HepG2 (cell line): ENCODE results near the gene PIP4K2C. TPM values are rescaled to one million over a fixed set of nuclear protein-coding genes. Genes with fewer than 3 reads are reported as not detected.

Experiments
- HMGXB4 ChIP-seq, 2 experiments: sonication (generic) in 1 of 2; formaldehyde crosslinking in 1 of 2; IDR thresholded peaks; 2 replicates each; pipeline versions ENCODE4 v1.4.0 to v1.6.1; 2018 to 2020; ENCODE audit warnings: missing genetic modification reagents in 2 of 2, borderline replicate concordance in 1 of 2, low read depth in 1 of 2, mild to moderate bottlenecking in 1 of 2, missing biosample characterization in 1 of 2
- HNF4G ChIP-seq, 2 experiments: sonication (generic) in 1 of 2; formaldehyde crosslinking in 1 of 2; IDR thresholded peaks; 2 replicates each; pipeline versions ENCODE4 v1.4.0 to v1.6.1; 2011 to 2020; ENCODE audit warnings: borderline replicate concordance in 2 of 2, low read depth in 2 of 2, mild to moderate bottlenecking in 2 of 2, low read length in 1 of 2, missing genetic modification reagents in 1 of 2, moderate library complexity in 1 of 2
- HNRNPL ChIP-seq: fragments of 200-400 bp; formaldehyde crosslinking; IDR thresholded peaks from 2 replicates; pipeline ENCODE4 v1.6.1; 2017; ENCODE audit warnings: mild to moderate bottlenecking, low read depth, low read length
- IKZF4 ChIP-seq: sonication (generic); formaldehyde crosslinking; IDR thresholded peaks from 2 replicates; pipeline ENCODE4 v1.5.1; 2020; ENCODE audit warnings: borderline replicate concordance, mild to moderate bottlenecking, low read depth, missing genetic modification reagents; ENCODE audit errors: not compliant biosample characterization
- KLF16 ChIP-seq, 2 experiments: sonication (generic) in 1 of 2; formaldehyde crosslinking in 1 of 2; IDR thresholded peaks; 2 replicates each; pipeline versions ENCODE4 v1.6.1 to v1.8.0; 2016 to 2023; ENCODE audit warnings: missing genetic modification reagents in 2 of 2, missing compliant biosample characterization in 1 of 2
- PAX8 ChIP-seq: sonication (generic); formaldehyde crosslinking; IDR thresholded peaks from 2 replicates; pipeline ENCODE4 v1.8.0; 2022; ENCODE audit warnings: mild to moderate bottlenecking, missing genetic modification reagents, borderline replicate concordance
- PCBP1 ChIP-seq: fragments of 200-400 bp; formaldehyde crosslinking; IDR thresholded peaks from 2 replicates; pipeline ENCODE4 v1.6.1; 2017; ENCODE audit warnings: mild to moderate bottlenecking, low read depth, low read length, borderline replicate concordance
- PHF20 ChIP-seq: sonication (generic); formaldehyde crosslinking; IDR thresholded peaks from 2 replicates; pipeline ENCODE4 v1.5.0; 2020; ENCODE audit warnings: mild to moderate bottlenecking, missing genetic modification reagents
- RAD51 ChIP-seq: fragments of 450-650 bp; IDR thresholded peaks from 2 replicates; pipeline ENCODE4 v1.6.1; 2016; ENCODE audit warnings: borderline replicate concordance
- THAP11 ChIP-seq: IDR thresholded peaks from 2 replicates; pipeline ENCODE4 v1.6.1; 2016; ENCODE audit warnings: missing biosample characterization, missing genetic modification reagents
- YEATS4 ChIP-seq: sonication (generic); formaldehyde crosslinking; IDR thresholded peaks from 2 replicates; pipeline ENCODE4 v1.4.0; 2020; ENCODE audit warnings: missing genetic modification reagents, borderline replicate concordance
- ZFP41 ChIP-seq: sonication (generic); formaldehyde crosslinking; IDR thresholded peaks from 2 replicates; pipeline ENCODE4 v1.4.0; 2020; ENCODE audit warnings: mild to moderate bottlenecking, missing genetic modification reagents, borderline replicate concordance
- ZFP62 ChIP-seq: sonication (generic); formaldehyde crosslinking; IDR thresholded peaks from 2 replicates; pipeline ENCODE4 v1.4.0; 2020; ENCODE audit warnings: missing genetic modification reagents
- ZMAT3 ChIP-seq: sonication (generic); formaldehyde crosslinking; conservative IDR thresholded peaks from 2 replicates; pipeline ENCODE4 v1.7.0; 2021; ENCODE audit warnings: missing genetic modification reagents
- ZNF136 ChIP-seq: sonication (generic); formaldehyde crosslinking; IDR thresholded peaks from 2 replicates; pipeline ENCODE4 v1.8.1; 2022; ENCODE audit warnings: low read depth, mild to moderate bottlenecking, moderate library complexity, missing genetic modification reagents
- ZNF350 ChIP-seq: sonication (generic); formaldehyde crosslinking; IDR thresholded peaks from 2 replicates; pipeline ENCODE4 v1.4.0; 2020; ENCODE audit warnings: mild to moderate bottlenecking, low read depth, missing genetic modification reagents, borderline replicate concordance
- ZNF547 ChIP-seq: sonication (generic); formaldehyde crosslinking; IDR thresholded peaks from 2 replicates; pipeline ENCODE4 v1.5.1; 2020; ENCODE audit warnings: mild to moderate bottlenecking, missing genetic modification reagents
- ZNF646 ChIP-seq: sonication (generic); formaldehyde crosslinking; IDR thresholded peaks from 2 replicates; pipeline ENCODE4 v1.9.0; 2021; ENCODE audit warnings: mild to moderate bottlenecking, missing genetic modification reagents
- ZNF775 ChIP-seq: sonication (generic); formaldehyde crosslinking; IDR thresholded peaks from 2 replicates; pipeline ENCODE4 v1.4.0; 2020; ENCODE audit warnings: missing genetic modification reagents, mild to moderate bottlenecking, moderate library complexity, borderline replicate concordance
- polyA plus RNA-seq, 8 experiments: library from polyadenylated mRNA; depleted of rRNA in 3 of 8; stranded (reverse) in 7 of 8; unstranded in 1 of 8; fragments of >200 nt; fragmentation: Illumina TruSeq in 4 of 8; extraction: Trizol in 4 of 8; gene quantifications; 2 replicates each; pipeline versions ENCODE4 v1.2.1 to v1.2.3, GENCODE V29; 2011 to 2016; ENCODE audit warnings: low read depth in 4 of 8, missing spikeins in 1 of 8, mixed read lengths in 1 of 8; ENCODE audit not compliant: insufficient read depth in 1 of 8
- total RNA-seq, 5 experiments: library from RNA; depleted of rRNA; stranded (reverse); fragments of >200 nt; fragmentation: Illumina TruSeq; extraction: Trizol; gene quantifications; 2 replicates each; pipeline ENCODE4 v1.2.3, GENCODE V29; 2016; ENCODE audit warnings: low read depth in 1 of 5

PIP4K2C gene
- total and polyA plus RNA-seq, 2 of the 13 experiments (the other 11 are each of a cell fraction or from before 2014, with no cell fraction given): 23.3 to 26.4 TPM

- TF ChIP-seq ZNF775 (peak; percentile 22; the same call in 1 of the 2 replicates), ZFP41 (CRISPR knock-in tag) (no peak), ZMAT3 (CRISPR knock-in tag) (peak; percentile 51; the same call in 1 of the 2 replicates), PCBP1 (0 out of 2 replicates have a peak, but pooled peaks have one; percentile 51), RAD51 (peak; percentile 96), PHF20 (CRISPR knock-in tag) (peak; percentile 83), HNF4G (IDR thresholded peaks at IDR 0.05; ENCODE audit: borderline replicate concordance, low read depth, low read length) (no peak; the same call in 1 of the 2 replicates), HNF4G (CRISPR knock-in tag; IDR thresholded peaks at IDR 0.05; ENCODE audit: borderline replicate concordance, low read depth) (no peak), HNRNPL (no peak), ZNF547 (peak; percentile 76; the same call in 1 of the 2 replicates), ZFP62 (CRISPR knock-in tag) (no peak), ZNF136 (no peak), ZNF350 (CRISPR knock-in tag) (no peak), KLF16 (CRISPR knock-in tag; IDR thresholded peaks at IDR 0.05) (no peak), ZNF646 (CRISPR knock-in tag) (no peak), PAX8 (no peak), YEATS4 (no peak), HMGXB4 (CRISPR knock-in tag; IDR thresholded peaks at IDR 0.05; ENCODE audit: borderline replicate concordance in 1 of 2, low read depth in 1 of 2) (0 out of 4 replicates have a peak, but pooled peaks of 1 of the 2 experiments have one; percentile 53), THAP11 (CRISPR knock-in tag) (peak; percentile 79), IKZF4 (no peak)
These were observed at the start of gene PIP4K2C (continued) for GRCh38 chr12:57590864-57591781.
